PFSK-1 (cell line): ENCODE data around the gene DCC.

Experiments
- FOXP2 ChIP-seq: optimal IDR thresholded peaks from 2 replicates; pipeline ENCODE3; 2011; ENCODE audit warnings: borderline replicate concordance, control low read depth, inconsistent platforms; ENCODE audit not compliant: insufficient read depth; ENCODE audit errors: extremely low read length, extremely low read depth
- POLR2AphosphoS5 ChIP-seq: IDR thresholded peaks from 2 replicates; pipeline ENCODE4 v1.6.1; 2012; ENCODE audit warnings: low read depth, mild to moderate bottlenecking, control low read depth, low read length, moderate library complexity
- SIN3A ChIP-seq: IDR thresholded peaks from 2 replicates; pipeline ENCODE4 v1.6.1; 2012; ENCODE audit warnings: mild to moderate bottlenecking, low read length, moderate library complexity, borderline replicate concordance; ENCODE audit not compliant: insufficient read depth
- TAF1 ChIP-seq: IDR thresholded peaks from 2 replicates; pipeline ENCODE4 v1.6.1; 2012; ENCODE audit warnings: low read length, control low read depth, borderline replicate concordance; ENCODE audit not compliant: insufficient read depth
- TF ChIP-seq, protein P1 (sequence below), 2 experiments: IDR thresholded peaks; 2 replicates each; pipeline versions ENCODE4 v1.6.1 to v1.8.0; 2011 to 2012; ENCODE audit warnings: low read depth in 2 of 2, low read length in 2 of 2, control low read depth in 1 of 2, inconsistent platforms in 1 of 2, mild to moderate bottlenecking in 1 of 2, moderate library complexity in 1 of 2; ENCODE audit not compliant: insufficient read depth in 1 of 2

DNA sequence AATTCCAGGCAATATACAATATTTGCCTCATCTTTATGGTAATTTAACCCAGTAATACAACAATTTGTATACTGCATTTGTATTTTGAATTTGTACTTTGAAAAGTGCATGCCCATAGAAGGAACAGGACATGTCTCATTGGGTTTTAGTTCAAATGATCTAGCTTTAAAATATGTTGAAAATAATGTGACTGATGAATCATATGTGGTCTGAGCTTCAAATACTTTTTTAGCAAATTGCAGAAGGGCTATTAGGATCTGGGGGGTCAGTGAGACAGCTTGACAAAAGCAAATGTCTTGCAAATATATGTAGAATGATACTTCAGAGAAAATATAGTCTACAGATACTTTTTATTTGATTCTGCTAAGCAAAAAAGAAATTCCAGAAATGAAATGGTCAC, 248.9 kb downstream of the DCC start:
- no peak for TF ChIP-seq POLR2AphosphoS5
- no peak for TF ChIP-seq TAF1
- TF ChIP-seq, protein P1, sequence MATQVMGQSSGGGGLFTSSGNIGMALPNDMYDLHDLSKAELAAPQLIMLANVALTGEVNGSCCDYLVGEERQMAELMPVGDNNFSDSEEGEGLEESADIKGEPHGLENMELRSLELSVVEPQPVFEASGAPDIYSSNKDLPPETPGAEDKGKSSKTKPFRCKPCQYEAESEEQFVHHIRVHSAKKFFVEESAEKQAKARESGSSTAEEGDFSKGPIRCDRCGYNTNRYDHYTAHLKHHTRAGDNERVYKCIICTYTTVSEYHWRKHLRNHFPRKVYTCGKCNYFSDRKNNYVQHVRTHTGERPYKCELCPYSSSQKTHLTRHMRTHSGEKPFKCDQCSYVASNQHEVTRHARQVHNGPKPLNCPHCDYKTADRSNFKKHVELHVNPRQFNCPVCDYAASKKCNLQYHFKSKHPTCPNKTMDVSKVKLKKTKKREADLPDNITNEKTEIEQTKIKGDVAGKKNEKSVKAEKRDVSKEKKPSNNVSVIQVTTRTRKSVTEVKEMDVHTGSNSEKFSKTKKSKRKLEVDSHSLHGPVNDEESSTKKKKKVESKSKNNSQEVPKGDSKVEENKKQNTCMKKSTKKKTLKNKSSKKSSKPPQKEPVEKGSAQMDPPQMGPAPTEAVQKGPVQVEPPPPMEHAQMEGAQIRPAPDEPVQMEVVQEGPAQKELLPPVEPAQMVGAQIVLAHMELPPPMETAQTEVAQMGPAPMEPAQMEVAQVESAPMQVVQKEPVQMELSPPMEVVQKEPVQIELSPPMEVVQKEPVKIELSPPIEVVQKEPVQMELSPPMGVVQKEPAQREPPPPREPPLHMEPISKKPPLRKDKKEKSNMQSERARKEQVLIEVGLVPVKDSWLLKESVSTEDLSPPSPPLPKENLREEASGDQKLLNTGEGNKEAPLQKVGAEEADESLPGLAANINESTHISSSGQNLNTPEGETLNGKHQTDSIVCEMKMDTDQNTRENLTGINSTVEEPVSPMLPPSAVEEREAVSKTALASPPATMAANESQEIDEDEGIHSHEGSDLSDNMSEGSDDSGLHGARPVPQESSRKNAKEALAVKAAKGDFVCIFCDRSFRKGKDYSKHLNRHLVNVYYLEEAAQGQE (IDR thresholded peaks at IDR 0.05; ENCODE audit: insufficient read depth in 1 of 2, low read depth in 2 of 2, low read length in 2 of 2): no peak
- TF ChIP-seq SIN3A: no peak
- no peak for TF ChIP-seq FOXP2
